Measurements from ENCODE around the gene PNMA5.

GRCh38 chrX:152942077-152942442 lies 51.9 kb downstream of the PNMA5 start:
- TF ChIP-seq CTCF (IDR thresholded peaks at IDR 0.05; ENCODE audit: low read depth, low read length): no peak
- TF ChIP-seq MYC (IDR thresholded peaks at IDR 0.05; ENCODE audit: low read depth, low read length): no peak

Measured in NB4 (cell line).